C4-2B (cell line): ENCODE results near the gene R3HDM1.

Experiments used
- H3K27ac ChIP-seq: fragments of 450-650 bp; 2 replicates; pipeline ENCODE4 v1.5.1; 2017
- ZFX ChIP-seq: fragments of 450-650 bp; IDR thresholded peaks from 2 replicates; pipeline ENCODE4 v1.6.1; 2017
- TF ChIP-seq, protein P1 (sequence below): fragments of 450-650 bp; conservative IDR thresholded peaks from 2 replicates; pipeline ENCODE4 v1.5.1; 2017; ENCODE audit warnings: mild to moderate bottlenecking

Gene R3HDM1

DNA sequence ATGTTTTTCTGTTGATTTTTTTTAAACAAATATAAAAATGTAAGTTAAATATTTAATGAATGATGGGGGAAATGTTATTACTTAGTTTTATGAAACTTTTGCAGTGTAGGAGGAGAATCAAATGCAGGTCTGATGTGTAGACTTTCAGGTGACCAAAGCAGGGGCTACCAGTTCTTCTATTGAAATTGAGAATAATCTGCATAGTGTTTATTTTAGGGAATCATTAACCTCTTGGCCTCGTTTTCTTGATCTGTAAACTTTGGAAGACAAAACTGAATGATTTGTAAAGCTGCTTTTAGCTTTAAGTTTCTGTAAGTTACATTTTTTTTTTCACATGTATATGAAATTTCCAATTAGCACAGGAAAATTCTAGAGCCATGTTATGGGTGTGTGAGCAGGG is 99.2 kb downstream of the R3HDM1 start:
- no peak overlapping the region for H3K27ac ChIP-seq
- TF ChIP-seq ZFX: no peak
- TF ChIP-seq, protein P1, sequence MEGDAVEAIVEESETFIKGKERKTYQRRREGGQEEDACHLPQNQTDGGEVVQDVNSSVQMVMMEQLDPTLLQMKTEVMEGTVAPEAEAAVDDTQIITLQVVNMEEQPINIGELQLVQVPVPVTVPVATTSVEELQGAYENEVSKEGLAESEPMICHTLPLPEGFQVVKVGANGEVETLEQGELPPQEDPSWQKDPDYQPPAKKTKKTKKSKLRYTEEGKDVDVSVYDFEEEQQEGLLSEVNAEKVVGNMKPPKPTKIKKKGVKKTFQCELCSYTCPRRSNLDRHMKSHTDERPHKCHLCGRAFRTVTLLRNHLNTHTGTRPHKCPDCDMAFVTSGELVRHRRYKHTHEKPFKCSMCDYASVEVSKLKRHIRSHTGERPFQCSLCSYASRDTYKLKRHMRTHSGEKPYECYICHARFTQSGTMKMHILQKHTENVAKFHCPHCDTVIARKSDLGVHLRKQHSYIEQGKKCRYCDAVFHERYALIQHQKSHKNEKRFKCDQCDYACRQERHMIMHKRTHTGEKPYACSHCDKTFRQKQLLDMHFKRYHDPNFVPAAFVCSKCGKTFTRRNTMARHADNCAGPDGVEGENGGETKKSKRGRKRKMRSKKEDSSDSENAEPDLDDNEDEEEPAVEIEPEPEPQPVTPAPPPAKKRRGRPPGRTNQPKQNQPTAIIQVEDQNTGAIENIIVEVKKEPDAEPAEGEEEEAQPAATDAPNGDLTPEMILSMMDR: no peak

DNA sequence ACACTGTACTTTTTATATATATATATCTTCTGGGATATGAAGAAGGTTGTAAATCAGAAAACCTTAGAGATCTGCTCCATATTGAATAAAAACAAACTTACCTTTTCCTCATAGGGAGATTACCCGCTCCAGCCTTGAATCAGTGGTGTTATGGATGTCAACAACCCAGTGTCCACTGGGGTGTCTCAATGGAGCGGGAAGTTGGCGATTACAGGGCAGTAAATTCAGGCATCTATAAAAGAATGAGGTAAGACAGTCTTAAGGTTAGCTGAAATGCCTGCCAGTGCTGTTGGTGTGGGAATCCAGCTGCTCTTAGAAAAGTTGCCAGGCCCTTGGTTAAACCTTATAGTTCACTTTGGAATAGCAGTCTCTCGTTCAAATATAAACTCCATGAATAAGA is 102.3 kb downstream of the R3HDM1 start:
- no peak overlapping the region for H3K27ac ChIP-seq
- TF ChIP-seq, protein P1: no peak
- TF ChIP-seq ZFX: no peak

DNA sequence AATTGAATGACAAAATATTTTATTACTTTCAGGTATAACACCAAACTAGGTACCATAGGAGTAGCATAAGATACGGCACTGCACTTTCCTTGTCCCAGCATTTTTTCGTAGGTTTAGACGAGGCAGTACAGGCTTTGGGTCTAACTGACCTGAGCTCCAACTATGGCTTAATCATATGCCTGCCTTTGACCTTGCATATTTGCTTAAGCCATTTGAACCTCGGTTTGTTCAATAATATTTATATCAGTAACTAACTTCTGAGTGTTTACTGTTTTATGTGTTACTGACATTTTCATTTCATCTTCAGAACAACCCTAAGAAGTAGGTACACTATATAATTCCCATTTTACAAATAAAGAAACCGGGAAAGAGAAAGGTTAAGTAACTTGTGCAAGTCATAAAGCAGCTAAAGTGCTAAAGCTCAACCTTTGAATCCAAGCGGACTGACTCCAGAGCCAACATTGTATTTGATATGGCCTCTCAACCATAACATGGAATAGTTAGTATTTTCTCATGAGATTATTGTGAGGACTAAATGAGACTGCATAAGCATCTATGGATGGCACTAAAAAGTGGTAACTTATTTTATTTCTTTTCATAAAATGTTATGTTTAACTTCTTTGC is 104.0 kb downstream of the R3HDM1 start:
- TF ChIP-seq, protein P1: no peak
- TF ChIP-seq ZFX: no peak
- no peak overlapping the region for H3K27ac ChIP-seq

DNA sequence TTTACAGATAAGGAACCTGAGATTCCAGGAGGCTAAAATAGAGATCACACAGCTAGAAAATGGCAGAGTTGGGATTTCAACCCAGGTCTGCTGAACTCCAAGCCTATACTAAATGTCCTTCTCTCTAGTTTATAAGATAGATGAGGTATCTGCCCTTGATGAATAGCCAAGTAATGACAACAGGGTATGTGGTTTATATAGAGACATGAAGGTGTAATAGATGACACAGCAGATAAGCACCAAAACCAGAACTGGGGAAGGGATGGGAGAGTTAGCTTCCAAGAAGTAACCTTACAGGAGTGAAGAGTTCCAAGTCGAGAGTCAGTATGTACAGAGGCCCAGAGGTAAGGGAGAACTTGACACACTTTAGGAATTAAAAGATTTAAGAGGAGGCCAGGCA is 105.7 kb downstream of the R3HDM1 start:
- no peak for TF ChIP-seq ZFX
- TF ChIP-seq, protein P1: no peak
- H3K27ac ChIP-seq: no peak overlapping the region

DNA sequence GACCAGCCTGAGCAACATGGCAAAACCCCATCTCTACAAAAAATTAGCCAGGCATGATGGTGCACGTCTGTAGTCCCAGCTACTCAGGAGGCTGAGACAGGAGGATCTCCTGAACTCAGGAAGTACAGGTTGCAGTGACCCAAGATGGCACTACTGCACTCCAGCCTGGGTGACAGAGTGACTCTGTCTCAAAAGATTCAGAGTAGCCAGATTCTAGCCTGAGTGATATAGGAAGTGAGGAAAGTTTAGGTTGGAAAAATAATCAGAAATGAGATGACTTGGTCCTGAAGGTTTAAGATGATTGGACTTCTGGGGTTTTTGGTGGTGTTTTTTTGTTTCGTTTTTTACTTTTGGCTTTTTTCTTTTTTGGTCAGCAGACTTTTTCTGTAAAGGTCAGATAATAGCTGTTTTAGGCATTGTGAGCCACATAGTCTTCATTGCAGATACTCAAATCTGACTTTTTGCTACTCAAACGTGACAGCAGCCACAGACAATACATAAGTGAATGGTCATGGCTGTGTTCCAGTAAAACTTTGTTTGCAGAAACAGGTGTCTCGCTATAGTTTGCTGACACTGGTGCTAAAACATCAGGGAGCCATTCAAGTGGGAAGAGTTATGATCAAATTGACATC is 106.3 kb downstream of the R3HDM1 start:
- TF ChIP-seq, protein P1: no peak
- TF ChIP-seq ZFX: no peak
- no peak overlapping the region for H3K27ac ChIP-seq

DNA sequence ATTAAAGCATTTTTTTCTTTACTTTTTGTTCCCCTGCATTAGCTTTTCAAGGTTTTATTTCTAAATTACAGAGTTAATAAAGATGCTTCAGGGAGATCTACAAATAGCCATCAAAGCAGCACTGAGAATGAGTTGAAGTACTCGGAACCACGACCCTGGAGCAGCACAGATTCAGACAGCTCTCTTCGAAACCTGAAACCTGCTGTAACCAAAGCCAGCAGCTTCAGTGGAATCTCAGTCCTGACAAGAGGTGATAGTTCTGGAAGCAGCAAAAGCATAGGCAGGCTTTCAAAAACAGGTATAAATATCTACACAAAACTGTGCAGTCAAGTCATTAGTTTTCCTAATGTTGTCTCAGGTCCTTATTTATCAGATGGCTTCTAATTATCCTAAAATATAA is 107.5 kb downstream of the R3HDM1 start:
- no peak for TF ChIP-seq ZFX
- TF ChIP-seq, protein P1: no peak
- H3K27ac ChIP-seq: no peak overlapping the region

DNA sequence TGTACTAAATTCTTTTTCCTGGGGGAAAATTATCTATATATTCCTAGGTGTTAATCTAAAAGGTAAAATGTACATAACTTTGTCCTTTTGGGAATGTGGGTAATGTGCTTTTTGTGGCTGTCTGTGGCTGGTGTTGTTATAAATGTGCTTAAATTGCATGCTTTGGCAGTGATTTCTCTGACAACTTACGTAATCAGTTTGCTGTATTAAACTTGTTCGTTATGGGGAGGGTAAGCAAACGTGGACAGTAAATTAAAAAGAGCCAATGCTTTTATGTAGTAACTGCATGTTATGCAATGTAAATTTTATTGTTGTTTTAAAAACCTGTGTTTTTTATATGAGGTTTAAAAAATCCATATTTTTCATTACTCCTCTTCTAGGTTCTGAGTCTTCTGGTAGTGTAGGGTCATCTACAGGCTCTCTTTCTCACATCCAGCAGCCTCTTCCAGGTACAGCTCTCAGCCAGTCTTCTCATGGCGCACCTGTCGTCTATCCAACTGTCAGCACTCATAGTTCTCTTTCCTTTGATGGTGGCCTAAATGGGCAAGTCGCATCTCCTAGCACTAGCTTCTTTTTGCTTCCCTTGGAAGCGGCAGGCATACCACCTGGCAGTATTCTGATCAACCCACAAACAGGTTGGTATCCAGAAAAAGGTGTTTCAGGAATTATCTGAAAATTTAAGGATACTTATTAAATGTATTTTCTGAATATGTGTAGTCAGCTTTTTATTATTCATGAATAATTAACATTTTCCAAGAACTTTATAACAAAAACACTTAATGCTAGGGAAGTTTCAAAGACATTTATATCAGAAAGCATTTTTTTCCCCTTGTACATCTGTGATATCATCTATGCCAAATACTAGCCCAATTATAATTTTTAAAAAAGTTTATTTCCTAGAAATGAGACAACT is 110.1 kb downstream of the R3HDM1 start:
- no peak for TF ChIP-seq ZFX
- TF ChIP-seq, protein P1: no peak
- H3K27ac ChIP-seq: no peak overlapping the region
